Caco-2 (cell line): ENCODE measurements around the gene ATP2B1. TPM values are rescaled to one million over a fixed set of nuclear protein-coding genes. Genes with fewer than 3 reads are reported as not detected.

Source experiments
- BruUV-seq: library from RNA; stranded (reverse); fragments of 400-500 nt; replicated peaks from 2 replicates; lab custom pipeline; 2021; lab: Mats Ljungman, UMichigan
- CTCF ChIA-PET: fragments of 300-600 bp; sonication (Branson Sonifier 250); formaldehyde crosslinking; loops from one replicate; lab custom pipeline; 2022; ENCODE audit warnings: antibody characterized with exemption; lab: Charles Lee
- POLR2A ChIA-PET: fragments of 300-600 bp; sonication (Branson Sonifier 250); formaldehyde crosslinking; loops from one replicate; lab custom pipeline; 2022; ENCODE audit warnings: antibody characterized with exemption; lab: Charles Lee
- DNase-seq, 2 experiments: peaks; one replicate each; pipeline versions ENCODE4 v3.0.0 to v3.0.0-alpha.2; 2020 to 2022
- H3K27me3 ChIP-seq: replicated peaks from 2 replicates; pipeline ENCODE4 v1.6.0; 2011; ENCODE audit warnings: low read length; ENCODE audit not compliant: control insufficient read depth, insufficient read depth
- H3K36me3 ChIP-seq: 2 replicates; pipeline ENCODE4 v1.5.1; 2011; ENCODE audit warnings: low read length; ENCODE audit not compliant: control insufficient read depth, insufficient read depth
- H3K4me1 ChIP-seq: fragments of 250-450 bp; sonication (Bioruptor Pico); 2 replicates; pipeline ENCODE4 v1.5.1; 2020; ENCODE audit warnings: mild to moderate bottlenecking
- H3K4me3 ChIP-seq: 2 replicates; pipeline ENCODE4 v1.5.1; 2011; ENCODE audit warnings: low read depth, mild to moderate bottlenecking, control low read depth, low read length
- H3K9me3 ChIP-seq: fragments of 250-450 bp; sonication (Bioruptor Pico); 2 replicates; pipeline ENCODE4 v1.5.1; 2020; ENCODE audit warnings: mild to moderate bottlenecking, moderate library complexity
- H3K27ac Mint-ChIP-seq: one replicate; pipeline ENCODE4 v1.8.0; 2022; ENCODE audit warnings: mixed read lengths; ENCODE audit not compliant: unreplicated experiment
- H3K27me3 Mint-ChIP-seq: one replicate; pipeline ENCODE4 v1.8.0; 2022; ENCODE audit warnings: mixed read lengths; ENCODE audit not compliant: insufficient read depth, unreplicated experiment
- H3K36me3 Mint-ChIP-seq: one replicate; pipeline ENCODE4 v1.8.0; 2022; ENCODE audit warnings: mild to moderate bottlenecking, mixed read lengths; ENCODE audit not compliant: insufficient read depth, unreplicated experiment
- H3K4me1 Mint-ChIP-seq: one replicate; pipeline ENCODE4 v1.8.0; 2022; ENCODE audit warnings: low read depth, mixed read lengths; ENCODE audit not compliant: unreplicated experiment
- H3K4me3 Mint-ChIP-seq: one replicate; pipeline ENCODE4 v1.8.0; 2022; ENCODE audit warnings: mild to moderate bottlenecking, moderate library complexity, mixed read lengths; ENCODE audit not compliant: unreplicated experiment
- H3K9me3 Mint-ChIP-seq: one replicate; pipeline ENCODE4 v1.8.0; 2022; ENCODE audit warnings: mixed read lengths; ENCODE audit not compliant: unreplicated experiment
- intact Hi-C: fragments of 100-400 bp; cut with micrococcal nuclease; formaldehyde crosslinking; loops from one replicate; pipeline ENCODE4 v1.10.0; 2022; ENCODE audit not compliant: unreplicated experiment
- total RNA-seq: library from RNA; stranded (reverse); gene quantifications from 2 replicates; pipeline ENCODE4 v1.2.3, GENCODE V29; 2022
- TF ChIP-seq, protein P1 (sequence below), 2 experiments: fragments of 200-600 bp in 1 of 2; IDR thresholded peaks; 1 replicate in 1 of 2; 2 replicates in 1 of 2; pipeline versions ENCODE4 v1.5.1 to v1.8.0; 2011 to 2022; ENCODE audit warnings: antibody characterized with exemption in 1 of 2, control low read depth in 1 of 2, inconsistent platforms in 1 of 2, low read depth in 1 of 2, low read length in 1 of 2, mild to moderate bottlenecking in 1 of 2, moderate library complexity in 1 of 2; ENCODE audit not compliant: insufficient read depth in 1 of 2, severe bottlenecking in 1 of 2, unreplicated experiment in 1 of 2

Gene ATP2B1
- total RNA-seq, 1 experiment from 2014 or later = 107 TPM

DNA sequence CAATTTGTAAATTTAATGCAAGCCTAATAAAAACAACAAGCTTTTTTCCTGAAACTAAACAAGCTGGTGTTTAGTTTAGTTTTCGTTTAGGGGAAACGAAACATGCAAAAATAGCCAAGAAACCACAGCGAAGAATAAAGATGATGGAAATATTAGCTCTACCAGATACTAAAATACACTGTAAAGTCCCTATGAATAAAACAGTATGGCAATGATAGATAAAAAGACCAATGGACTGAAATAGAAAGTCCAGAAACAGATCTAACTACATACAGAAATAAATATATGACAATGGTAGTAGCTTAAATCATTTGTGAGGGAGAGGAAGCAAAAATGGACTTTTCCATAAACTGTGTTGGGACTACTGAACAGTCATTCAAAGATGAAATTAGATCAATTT, 26.4 kb downstream of the ATP2B1 start:
- no peak for DNase-seq
- H3K9me3 ChIP-seq = peaks cover 17% of the 10 kb centered on the region
- Mint-ChIP-seq H3K27ac (no peak overlapping the region), H3K9me3 (peaks cover 52% of the 10 kb centered on the region), H3K27me3 (no peaks in the 10 kb centered on the region), H3K4me1 (peaks cover 27% of the 10 kb centered on the region), H3K4me3 (no peak overlapping the region), H3K36me3 (peaks cover 27% of the 10 kb centered on the region)
- TF ChIP-seq, protein P1, sequence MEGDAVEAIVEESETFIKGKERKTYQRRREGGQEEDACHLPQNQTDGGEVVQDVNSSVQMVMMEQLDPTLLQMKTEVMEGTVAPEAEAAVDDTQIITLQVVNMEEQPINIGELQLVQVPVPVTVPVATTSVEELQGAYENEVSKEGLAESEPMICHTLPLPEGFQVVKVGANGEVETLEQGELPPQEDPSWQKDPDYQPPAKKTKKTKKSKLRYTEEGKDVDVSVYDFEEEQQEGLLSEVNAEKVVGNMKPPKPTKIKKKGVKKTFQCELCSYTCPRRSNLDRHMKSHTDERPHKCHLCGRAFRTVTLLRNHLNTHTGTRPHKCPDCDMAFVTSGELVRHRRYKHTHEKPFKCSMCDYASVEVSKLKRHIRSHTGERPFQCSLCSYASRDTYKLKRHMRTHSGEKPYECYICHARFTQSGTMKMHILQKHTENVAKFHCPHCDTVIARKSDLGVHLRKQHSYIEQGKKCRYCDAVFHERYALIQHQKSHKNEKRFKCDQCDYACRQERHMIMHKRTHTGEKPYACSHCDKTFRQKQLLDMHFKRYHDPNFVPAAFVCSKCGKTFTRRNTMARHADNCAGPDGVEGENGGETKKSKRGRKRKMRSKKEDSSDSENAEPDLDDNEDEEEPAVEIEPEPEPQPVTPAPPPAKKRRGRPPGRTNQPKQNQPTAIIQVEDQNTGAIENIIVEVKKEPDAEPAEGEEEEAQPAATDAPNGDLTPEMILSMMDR (IDR thresholded peaks at IDR 0.05; ENCODE audit: insufficient read depth in 1 of 2, low read depth in 1 of 2, low read length in 1 of 2, severe bottlenecking in 1 of 2, unreplicated experiment in 1 of 2) = no peak
- ChIA-PET CTCF (no interaction called here), POLR2A (no interaction called here)
- H3K36me3 ChIP-seq = no peaks in the 10 kb centered on the region
- no peaks in the 10 kb centered on the region for H3K27me3 ChIP-seq
- BruUV-seq = no TSS peak
- H3K4me1 ChIP-seq = peaks cover 20% of the 10 kb centered on the region
- no peak overlapping the region for H3K4me3 ChIP-seq
- intact Hi-C loops = no loop called here

DNA sequence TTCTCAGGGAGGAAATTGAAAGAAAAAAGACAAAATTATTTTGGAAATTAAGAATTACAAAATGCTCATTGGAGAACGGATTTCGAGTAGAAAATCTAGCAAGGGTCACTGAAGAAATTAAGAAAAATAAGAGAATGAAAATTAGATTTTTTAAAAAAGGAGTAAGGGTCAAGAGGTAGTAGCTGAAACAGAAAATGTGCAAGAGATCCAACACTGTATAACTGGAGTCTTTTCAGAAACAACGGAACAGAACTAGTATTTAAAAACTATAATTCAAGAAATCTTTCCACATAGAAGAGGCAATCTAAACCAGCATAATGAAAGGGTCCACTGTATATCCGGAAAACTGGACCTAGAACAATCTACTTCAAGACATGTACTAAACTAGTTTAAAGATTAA, 28.2 kb downstream of the ATP2B1 start:
- H3K4me3 Mint-ChIP-seq = no peak overlapping the region
- intact Hi-C loops = no loop called here
- H3K36me3 Mint-ChIP-seq = peaks cover 22% of the 10 kb centered on the region
- no peak overlapping the region for H3K27ac Mint-ChIP-seq
- DNase-seq = no peak
- CTCF ChIA-PET = no interaction called here
- TF ChIP-seq, protein P1 (IDR thresholded peaks at IDR 0.05; ENCODE audit: insufficient read depth in 1 of 2, low read depth in 1 of 2, low read length in 1 of 2, severe bottlenecking in 1 of 2, unreplicated experiment in 1 of 2) = no peak
- H3K27me3 ChIP-seq = no peaks in the 10 kb centered on the region
- peaks cover 17% of the 10 kb centered on the region for H3K9me3 ChIP-seq
- peaks cover 21% of the 10 kb centered on the region for H3K4me1 Mint-ChIP-seq
- no TSS peak for BruUV-seq
- H3K27me3 Mint-ChIP-seq = no peaks in the 10 kb centered on the region
- peaks cover 52% of the 10 kb centered on the region for H3K9me3 Mint-ChIP-seq
- POLR2A ChIA-PET = no interaction called here
- H3K36me3 ChIP-seq = no peaks in the 10 kb centered on the region
- peaks cover 16% of the 10 kb centered on the region for H3K4me1 ChIP-seq
- no peak overlapping the region for H3K4me3 ChIP-seq

DNA sequence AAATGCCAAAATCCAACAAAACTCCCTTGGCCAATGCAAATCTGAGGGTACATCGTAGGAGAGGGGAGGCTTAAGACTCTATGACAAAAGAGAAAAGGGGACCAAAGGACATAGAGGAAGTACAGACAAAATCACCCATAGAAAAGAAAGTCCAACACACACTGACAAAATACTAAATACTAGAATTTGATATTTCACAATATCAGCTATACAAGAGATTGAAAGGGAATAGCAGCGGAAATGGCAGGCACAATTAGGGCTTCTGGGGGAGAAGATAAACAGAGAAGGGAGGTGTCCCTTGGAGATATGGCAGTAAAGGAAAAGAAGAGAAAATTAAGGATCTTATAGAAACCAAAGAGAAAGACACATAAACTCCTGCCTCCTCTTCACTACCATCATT, 29.0 kb downstream of the ATP2B1 start:
- Histone ChIP-seq H3K36me3 (no peaks in the 10 kb centered on the region), H3K4me3 (no peak overlapping the region), H3K4me1 (peaks cover 16% of the 10 kb centered on the region), H3K9me3 (peaks cover 17% of the 10 kb centered on the region), H3K27me3 (no peaks in the 10 kb centered on the region)
- no peak for DNase-seq
- Mint-ChIP-seq H3K4me3 (no peak overlapping the region), H3K4me1 (peaks cover 21% of the 10 kb centered on the region), H3K27me3 (no peaks in the 10 kb centered on the region), H3K9me3 (peaks cover 52% of the 10 kb centered on the region), H3K36me3 (peaks cover 18% of the 10 kb centered on the region), H3K27ac (no peak overlapping the region)
- no TSS peak for BruUV-seq
- ChIA-PET POLR2A (no interaction called here), CTCF (no interaction called here)
- intact Hi-C loops = no loop called here
- TF ChIP-seq, protein P1 (IDR thresholded peaks at IDR 0.05; ENCODE audit: insufficient read depth in 1 of 2, low read depth in 1 of 2, low read length in 1 of 2, severe bottlenecking in 1 of 2, unreplicated experiment in 1 of 2) = no peak
